Esophagus squamous epithelium (tissue), 4 donors: ENCODE data around the gene TAPBPL.

Source experiments
- POLR2A ChIP-seq, 4 donors: fragments of 450-650 bp; IDR thresholded peaks; one replicate each; pipeline ENCODE4 v1.6.1; 2017; ENCODE audit warnings: antibody characterized with exemption in 4 of 4, mild to moderate bottlenecking in 4 of 4, moderate library complexity in 3 of 4
- TF ChIP-seq, protein P1 (sequence below), 6 experiments: fragments of 450-650 bp in 4 of 6; fragments of 200-600 bp in 2 of 6; sonication (generic) in 2 of 6; IDR thresholded peaks; one replicate each; pipeline ENCODE4 v1.5.1; 2016 to 2019; ENCODE audit warnings: antibody characterized with exemption in 6 of 6, mild to moderate bottlenecking in 4 of 6, moderate library complexity in 4 of 6

DNA sequence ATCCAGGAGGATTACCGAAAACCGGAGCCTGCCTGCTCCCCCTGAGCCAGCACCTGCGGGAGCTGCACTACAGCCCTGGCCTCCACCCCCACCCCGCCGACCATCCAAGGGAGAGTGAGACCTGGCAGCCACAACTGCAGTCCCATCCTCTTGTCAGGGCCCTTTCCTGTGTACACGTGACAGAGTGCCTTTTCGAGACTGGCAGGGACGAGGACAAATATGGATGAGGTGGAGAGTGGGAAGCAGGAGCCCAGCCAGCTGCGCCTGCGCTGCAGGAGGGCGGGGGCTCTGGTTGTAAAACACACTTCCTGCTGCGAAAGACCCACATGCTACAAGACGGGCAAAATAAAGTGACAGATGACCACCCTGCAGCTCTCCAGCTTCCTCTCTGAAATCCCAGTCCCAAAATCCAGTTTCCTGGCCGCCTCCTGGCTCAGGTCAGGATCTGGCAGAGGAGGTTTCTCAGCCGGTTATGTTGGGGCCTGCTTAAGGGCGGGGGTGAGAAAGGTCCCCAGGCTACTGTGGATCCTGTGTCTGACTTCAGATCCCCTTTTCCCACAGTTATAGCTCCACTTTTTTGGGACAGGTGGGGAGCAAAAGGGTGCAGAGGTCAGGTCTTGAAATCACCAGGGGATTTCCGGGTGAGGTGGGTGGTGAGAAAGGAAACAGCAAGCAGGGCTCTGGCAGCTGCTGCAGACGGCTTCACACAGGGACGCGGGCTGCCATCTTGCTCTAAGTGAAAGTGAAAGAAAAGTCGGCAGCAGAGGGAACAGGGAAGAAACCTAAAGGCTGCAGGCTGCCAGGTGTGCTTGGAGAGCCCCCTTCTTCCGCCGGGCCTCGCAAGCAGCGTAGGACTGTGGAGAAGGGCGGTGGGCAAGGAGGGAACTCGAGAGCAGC lies at the start of gene TAPBPL:
- peak in 2 of 4 donors; percentile 35 to 65 for TF ChIP-seq POLR2A (IDR thresholded peaks at IDR 0.05)
- TF ChIP-seq, protein P1, sequence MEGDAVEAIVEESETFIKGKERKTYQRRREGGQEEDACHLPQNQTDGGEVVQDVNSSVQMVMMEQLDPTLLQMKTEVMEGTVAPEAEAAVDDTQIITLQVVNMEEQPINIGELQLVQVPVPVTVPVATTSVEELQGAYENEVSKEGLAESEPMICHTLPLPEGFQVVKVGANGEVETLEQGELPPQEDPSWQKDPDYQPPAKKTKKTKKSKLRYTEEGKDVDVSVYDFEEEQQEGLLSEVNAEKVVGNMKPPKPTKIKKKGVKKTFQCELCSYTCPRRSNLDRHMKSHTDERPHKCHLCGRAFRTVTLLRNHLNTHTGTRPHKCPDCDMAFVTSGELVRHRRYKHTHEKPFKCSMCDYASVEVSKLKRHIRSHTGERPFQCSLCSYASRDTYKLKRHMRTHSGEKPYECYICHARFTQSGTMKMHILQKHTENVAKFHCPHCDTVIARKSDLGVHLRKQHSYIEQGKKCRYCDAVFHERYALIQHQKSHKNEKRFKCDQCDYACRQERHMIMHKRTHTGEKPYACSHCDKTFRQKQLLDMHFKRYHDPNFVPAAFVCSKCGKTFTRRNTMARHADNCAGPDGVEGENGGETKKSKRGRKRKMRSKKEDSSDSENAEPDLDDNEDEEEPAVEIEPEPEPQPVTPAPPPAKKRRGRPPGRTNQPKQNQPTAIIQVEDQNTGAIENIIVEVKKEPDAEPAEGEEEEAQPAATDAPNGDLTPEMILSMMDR (IDR thresholded peaks at IDR 0.05), result peak in 1 of 6 experiments; percentile 4
